Fibroblast of lung (primary cell): ENCODE results near the gene AMBRA1. TPM values are rescaled to one million over a fixed set of nuclear protein-coding genes. Genes with fewer than 3 reads are reported as not detected.

Experiments
- DNase-seq, 2 donors: peaks; one replicate each; pipeline versions ENCODE4 v3.0.0 to v3.0.0-alpha.2; 2010; ENCODE audit warnings: low read depth in 2 of 2
- H2AFZ ChIP-seq: 2 replicates; pipeline ENCODE4 v1.5.1; 2012; ENCODE audit warnings: low read length, control low read depth, inconsistent platforms
- H3K27ac ChIP-seq: 2 replicates; pipeline ENCODE4 v1.5.1; 2011; ENCODE audit warnings: low read length, control low read depth; ENCODE audit not compliant: insufficient read depth
- H3K27me3 ChIP-seq: 2 replicates; pipeline ENCODE4 v1.5.1; 2011; ENCODE audit warnings: mild to moderate bottlenecking, low read length; ENCODE audit not compliant: control insufficient read depth, insufficient read depth
- H3K36me3 ChIP-seq: 2 replicates; pipeline ENCODE4 v1.5.1; 2011; ENCODE audit warnings: low read length; ENCODE audit not compliant: control insufficient read depth, insufficient read depth
- H3K4me1 ChIP-seq: 2 replicates; pipeline ENCODE4 v1.5.1; 2011; ENCODE audit warnings: low read length; ENCODE audit not compliant: control insufficient read depth, insufficient read depth; ENCODE audit errors: extremely low read depth
- H3K4me2 ChIP-seq: 2 replicates; pipeline ENCODE4 v1.5.1; 2011; ENCODE audit warnings: low read length, control low read depth; ENCODE audit not compliant: insufficient read depth; ENCODE audit errors: extremely low read depth
- H3K4me3 ChIP-seq, 4 experiments: fragments of 200-600 bp in 1 of 4; sonication (generic) in 1 of 4; replicated peaks in 1 of 4; 2 replicates each; pipeline ENCODE4 v1.5.1; 2011 to 2016; ENCODE audit warnings: low read length in 4 of 4, low read depth in 3 of 4, mild to moderate bottlenecking in 3 of 4, control low read depth in 2 of 4, inconsistent platforms in 1 of 4, mixed read lengths in 1 of 4; ENCODE audit not compliant: insufficient read depth in 1 of 4; ENCODE audit errors: control extremely low read depth in 1 of 4
- H3K79me2 ChIP-seq: 2 replicates; pipeline ENCODE4 v1.5.1; 2012; ENCODE audit warnings: mild to moderate bottlenecking, low read length, inconsistent platforms; ENCODE audit not compliant: control insufficient read depth, insufficient read depth
- H3K9ac ChIP-seq: 2 replicates; pipeline ENCODE4 v1.5.1; 2011; ENCODE audit warnings: mild to moderate bottlenecking, low read length, control low read depth; ENCODE audit not compliant: insufficient read depth
- H3K9me3 ChIP-seq: 2 replicates; pipeline ENCODE4 v1.5.1; 2012; ENCODE audit warnings: low read depth, low read length; ENCODE audit not compliant: control insufficient read depth, insufficient read depth
- H4K20me1 ChIP-seq: 2 replicates; pipeline ENCODE4 v1.5.1; 2011; ENCODE audit warnings: low read length; ENCODE audit not compliant: control insufficient read depth, insufficient read depth; ENCODE audit errors: extremely low read depth
- EZH2 ChIP-seq: IDR thresholded peaks from 2 replicates; pipeline ENCODE4 v1.5.1; 2012; ENCODE audit warnings: low read length, control low read depth, mild to moderate bottlenecking; ENCODE audit errors: missing control alignments
- polyA plus RNA-seq, 2 donors: library from polyadenylated mRNA; depleted of rRNA in 1 of 2; stranded (reverse) in 1 of 2; unstranded in 1 of 2; fragments of >200 nt; gene quantifications; 2 replicates each; pipeline ENCODE4 v1.2.1, GENCODE V29; 2011 to 2012; ENCODE audit warnings: missing spikeins in 1 of 2
- total RNA-seq: library from RNA; depleted of rRNA; stranded (reverse); fragments of >200 nt; gene quantifications from 2 replicates; pipeline ENCODE4 v1.2.1, GENCODE V29; 2014
- TF ChIP-seq, protein P1 (sequence below), 2 donors: IDR thresholded peaks in 1 of 2; conservative IDR thresholded peaks in 1 of 2; 1 replicate in 1 of 2; 2 replicates in 1 of 2; pipeline ENCODE4 v1.5.1; 2011 to 2012; ENCODE audit warnings: low read length in 2 of 2, control low read depth in 1 of 2, inconsistent platforms in 1 of 2, low read depth in 1 of 2, mild to moderate bottlenecking in 1 of 2

AMBRA1 gene
- total and polyA plus RNA-seq, 2 donors (not counting 1 experiment from before 2014, with no cell fraction given): 8.3 to 23.3 TPM

DNA sequence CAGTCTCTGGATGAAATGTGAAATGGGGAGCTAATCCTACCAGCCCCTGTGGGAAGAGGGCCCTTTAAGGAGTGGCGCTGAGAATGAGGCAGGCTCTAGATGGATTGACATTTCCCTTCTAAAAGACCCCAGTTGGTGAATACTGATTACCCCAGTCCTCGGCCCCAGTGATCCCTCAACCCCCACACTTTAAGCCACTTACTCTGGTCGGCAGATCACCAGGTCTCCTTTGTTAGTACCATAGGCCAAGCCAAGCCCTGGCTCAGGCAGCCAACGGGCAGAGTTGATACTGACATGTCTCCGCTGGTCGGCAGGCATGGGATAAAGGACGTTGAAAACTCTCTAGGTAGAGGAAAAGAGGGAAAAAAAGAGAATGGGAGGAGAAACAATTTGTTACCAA, 176.1 kb downstream of the AMBRA1 start:
- TF ChIP-seq, protein P1, sequence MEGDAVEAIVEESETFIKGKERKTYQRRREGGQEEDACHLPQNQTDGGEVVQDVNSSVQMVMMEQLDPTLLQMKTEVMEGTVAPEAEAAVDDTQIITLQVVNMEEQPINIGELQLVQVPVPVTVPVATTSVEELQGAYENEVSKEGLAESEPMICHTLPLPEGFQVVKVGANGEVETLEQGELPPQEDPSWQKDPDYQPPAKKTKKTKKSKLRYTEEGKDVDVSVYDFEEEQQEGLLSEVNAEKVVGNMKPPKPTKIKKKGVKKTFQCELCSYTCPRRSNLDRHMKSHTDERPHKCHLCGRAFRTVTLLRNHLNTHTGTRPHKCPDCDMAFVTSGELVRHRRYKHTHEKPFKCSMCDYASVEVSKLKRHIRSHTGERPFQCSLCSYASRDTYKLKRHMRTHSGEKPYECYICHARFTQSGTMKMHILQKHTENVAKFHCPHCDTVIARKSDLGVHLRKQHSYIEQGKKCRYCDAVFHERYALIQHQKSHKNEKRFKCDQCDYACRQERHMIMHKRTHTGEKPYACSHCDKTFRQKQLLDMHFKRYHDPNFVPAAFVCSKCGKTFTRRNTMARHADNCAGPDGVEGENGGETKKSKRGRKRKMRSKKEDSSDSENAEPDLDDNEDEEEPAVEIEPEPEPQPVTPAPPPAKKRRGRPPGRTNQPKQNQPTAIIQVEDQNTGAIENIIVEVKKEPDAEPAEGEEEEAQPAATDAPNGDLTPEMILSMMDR (conservative IDR thresholded peaks at IDR 0.05 in 1 of 2, IDR thresholded peaks at IDR 0.05 in 1 of 2; ENCODE audit: low read depth in 1 of 2, low read length in 2 of 2): no peak
- no peak for TF ChIP-seq EZH2
- H3K9me3 ChIP-seq: no peaks in the 10 kb centered on the region

DNA sequence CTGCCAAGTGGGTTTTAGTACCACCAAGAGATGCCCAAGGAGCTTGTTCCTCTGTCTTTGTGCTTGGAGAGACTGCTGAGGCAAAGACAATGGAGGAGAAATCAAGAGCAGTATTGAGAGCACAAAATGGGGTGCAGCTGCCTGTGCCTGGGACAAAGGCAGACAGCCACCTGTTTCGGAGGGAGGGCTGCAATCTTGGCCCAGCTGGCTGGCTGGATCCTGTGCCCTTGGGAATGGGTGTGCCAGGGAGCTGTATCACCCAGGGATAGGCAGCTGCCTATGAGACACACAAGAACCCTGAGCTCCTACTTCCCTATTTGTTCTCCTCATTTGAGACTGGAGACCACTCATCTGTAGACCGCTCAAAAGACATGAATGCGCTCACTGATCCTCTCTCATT, 178.9 kb downstream of the AMBRA1 start:
- no peak for DNase-seq
- H4K20me1 ChIP-seq: no peaks in the 10 kb centered on the region
- no peaks in the 10 kb centered on the region for H3K9me3 ChIP-seq
- no peaks in the 10 kb centered on the region for H3K79me2 ChIP-seq
- TF ChIP-seq EZH2: no peak
- TF ChIP-seq, protein P1 (conservative IDR thresholded peaks at IDR 0.05 in 1 of 2, IDR thresholded peaks at IDR 0.05 in 1 of 2; ENCODE audit: low read depth in 1 of 2, low read length in 2 of 2): no peak
- H3K36me3 ChIP-seq: peaks cover 8% of the 10 kb centered on the region
- no peaks in the 10 kb centered on the region for H3K27me3 ChIP-seq
- no peaks in the 10 kb centered on the region for H3K4me1 ChIP-seq
- H3K4me2 ChIP-seq: no peak overlapping the region
- H3K9ac ChIP-seq: no peak overlapping the region
- no peak overlapping the region for H2AFZ ChIP-seq
- no peak overlapping the region for H3K27ac ChIP-seq
- no peak overlapping the region for H3K4me3 ChIP-seq

More for the DNA sequence above, 176.1 kb downstream of the AMBRA1 start:
- H3K4me2 ChIP-seq: no peak overlapping the region
- no peak for DNase-seq
- no peak overlapping the region for H3K4me3 ChIP-seq
- H3K9ac ChIP-seq: no peak overlapping the region
- peaks cover 11% of the 10 kb centered on the region for H3K36me3 ChIP-seq
- H3K79me2 ChIP-seq: no peaks in the 10 kb centered on the region
- H3K27ac ChIP-seq: no peak overlapping the region
- no peaks in the 10 kb centered on the region for H4K20me1 ChIP-seq
- no peaks in the 10 kb centered on the region for H3K4me1 ChIP-seq
- no peaks in the 10 kb centered on the region for H3K27me3 ChIP-seq
- H2AFZ ChIP-seq: no peak overlapping the region

DNA sequence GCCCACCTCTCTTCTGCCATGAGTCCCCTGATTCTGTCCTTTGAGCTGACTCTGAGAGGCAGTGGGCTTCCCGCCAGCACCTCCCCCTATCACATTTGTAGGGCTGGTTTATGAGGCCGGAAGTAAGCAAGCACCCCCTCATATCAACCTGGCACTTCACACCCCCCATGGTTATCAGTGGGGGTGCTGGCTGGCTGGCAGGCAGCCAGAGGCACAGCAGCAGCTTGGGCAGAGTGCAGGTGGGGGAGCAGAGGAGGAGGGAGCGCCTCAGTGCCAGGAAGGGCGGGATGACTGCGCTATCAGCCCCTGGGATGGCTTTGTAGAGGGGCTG, 179.4 kb downstream of the AMBRA1 start:
- H3K79me2 ChIP-seq: no peaks in the 10 kb centered on the region
- no peaks in the 10 kb centered on the region for H3K4me1 ChIP-seq
- TF ChIP-seq, protein P1 (conservative IDR thresholded peaks at IDR 0.05 in 1 of 2, IDR thresholded peaks at IDR 0.05 in 1 of 2; ENCODE audit: low read depth in 1 of 2, low read length in 2 of 2): no peak
- no peak for TF ChIP-seq EZH2
- no peak overlapping the region for H3K4me3 ChIP-seq
- no peaks in the 10 kb centered on the region for H3K9me3 ChIP-seq
- no peaks in the 10 kb centered on the region for H4K20me1 ChIP-seq
- DNase-seq: no peak
- H3K9ac ChIP-seq: no peak overlapping the region
- H2AFZ ChIP-seq: no peak overlapping the region
- peaks cover 8% of the 10 kb centered on the region for H3K36me3 ChIP-seq
- no peak overlapping the region for H3K4me2 ChIP-seq
- H3K27me3 ChIP-seq: no peaks in the 10 kb centered on the region
- no peak overlapping the region for H3K27ac ChIP-seq
